Measurements from ENCODE around the gene CREB3L4. TPM values are rescaled to one million over a fixed set of nuclear protein-coding genes. Genes with fewer than 3 reads are reported as not detected.

The CREB3L4 gene
- total RNA-seq, 1 donor from 2014 or later: 7.6 TPM

- ATAC-seq: no peak
Measured at GRCh38 chr1:153938996-153939395, 28.7 kb upstream of the CREB3L4 start.

- no peak for ATAC-seq
Measured at GRCh38 chr1:153939476-153939875, 28.2 kb upstream of the CREB3L4 start.

GRCh38 chr1:153940756-153941155 lies 26.9 kb upstream of the CREB3L4 start:
- no peak for ATAC-seq

GRCh38 chr1:153941826-153942725 lies 25.6 kb upstream of the CREB3L4 start:
- ATAC-seq: no peak

GRCh38 chr1:153942766-153943549 lies 24.7 kb upstream of the CREB3L4 start:
- ATAC-seq: no peak

- ATAC-seq: no peak
Measured at GRCh38 chr1:153944005-153944826, 23.5 kb upstream of the CREB3L4 start.

- no peak for ATAC-seq
Measured at GRCh38 chr1:153944827-153945117, 22.9 kb upstream of the CREB3L4 start.

GRCh38 chr1:153945131-153945794 lies 22.4 kb upstream of the CREB3L4 start:
- peak; percentile 32 for ATAC-seq

GRCh38 chr1:153945795-153946621 lies 21.7 kb upstream of the CREB3L4 start:
- ATAC-seq: peak; percentile 76

- peak; percentile 79 for ATAC-seq
Measured at GRCh38 chr1:153946622-153947241, 21.0 kb upstream of the CREB3L4 start, which contains the start of gene DENND4B. DENND4B (minus strand) TSS chr1:153946718; CDS start chr1:153944374, 2,344 bp downstream.

- ATAC-seq: no peak
Measured at GRCh38 chr1:153951183-153951582, 16.5 kb upstream of the CREB3L4 start.

GRCh38 chr1:153951801-153952200 lies 15.9 kb upstream of the CREB3L4 start:
- peak; percentile 6 for ATAC-seq

- ATAC-seq: no peak
Measured at GRCh38 chr1:153953859-153954365, 13.8 kb upstream of the CREB3L4 start.

GRCh38 chr1:153954826-153955225 lies 12.9 kb upstream of the CREB3L4 start:
- no peak for ATAC-seq

- no peak for ATAC-seq
Measured at GRCh38 chr1:153956997-153957715, 10.5 kb upstream of the CREB3L4 start.

GRCh38 chr1:153957744-153958110 lies 10.0 kb upstream of the CREB3L4 start:
- peak; percentile 2 for ATAC-seq

GRCh38 chr1:153958111-153958960 lies 9.4 kb upstream of the CREB3L4 start, which contains the start of gene CRTC2:
CRTC2 (minus strand) TSS chr1:153958612; CDS start chr1:153958497, 115 bp downstream.
- ATAC-seq: peak; percentile 86

- no peak for ATAC-seq
Measured at GRCh38 chr1:153958961-153959260, 8.8 kb upstream of the CREB3L4 start.

GRCh38 chr1:153959454-153959853 lies 8.2 kb upstream of the CREB3L4 start:
- no peak for ATAC-seq
